ENCODE results near the gene AOPEP. TPM values are rescaled to one million over a fixed set of nuclear protein-coding genes. Genes with fewer than 3 reads are reported as not detected.

Gene AOPEP
- total and polyA plus RNA-seq, 2 of the 13 experiments (the other 11 are each of a cell fraction or from before 2014, with no cell fraction given) = 22.2 to 41.6 TPM

GRCh38 chr9:95038666-95039065, 312.2 kb downstream of the AOPEP start:
- POLR2A ChIA-PET = no interaction called here
- no peak overlapping the region for H3K4me2 ChIP-seq (ENCODE audit: low read depth, low read length)
- no peak overlapping the region for H3K4me3 ChIP-seq (replicated peaks in 1 of 3; ENCODE audit: insufficient read depth in 1 of 3, low read depth in 2 of 3, low read length in 3 of 3)
- no peak overlapping the region for H2AFZ ChIP-seq (ENCODE audit: low read length)
- H3K9ac ChIP-seq (ENCODE audit: insufficient read depth, low read depth, low read length) = no peak overlapping the region
- H3K36me3 ChIP-seq (replicated peaks in 1 of 2; ENCODE audit: control insufficient read depth in 1 of 2, insufficient read depth in 2 of 2, low read length in 2 of 2) = peaks cover 10 to 65% of the 10 kb centered on the region in 2 experiments
- BruUV-seq (replicated peaks) = no TSS peak
- peaks cover 65% of the 10 kb centered on the region for H3K4me1 ChIP-seq (ENCODE audit: insufficient read depth, low read length)
- H3K79me2 ChIP-seq (ENCODE audit: insufficient read depth, low read length) = peaks cover 90% of the 10 kb centered on the region
- no peak for FAIRE-seq
- TF ChIP-seq HBP1 (CRISPR knock-in tag; IDR thresholded peaks at IDR 0.05; ENCODE audit: low read depth) (no peak), RBM22 (optimal IDR thresholded peaks at IDR 0.05; ENCODE audit: low read length) (peak; percentile 55)
- H3K9me3 ChIP-seq (ENCODE audit: low read length) = no peaks in the 10 kb centered on the region
- WGBS (ENCODE audit: low lambda C conversion rate) = 97% methylated on average over 9 of the region's 9 CpGs
- DNase-seq (ENCODE audit: low spot score) = no peak
- H3K27ac ChIP-seq (ENCODE audit: extremely low read length, insufficient read depth, low read length) = no peak overlapping the region
- peaks cover 30% of the 10 kb centered on the region; the same call in 1 of the 2 replicates for H4K20me1 ChIP-seq (ENCODE audit: insufficient read depth, low read length)
- in situ Hi-C loops (cut with HindIII; ENCODE audit: extremely low pct_ligation_motif_present, low pct_unique_long_range_greater_than_20kb) (no loop called here), intact Hi-C loops (cut with micrococcal nuclease; ENCODE audit: unreplicated experiment) (no loop called here)
- ATAC-seq = no peak
- no peaks in the 10 kb centered on the region for H3K27me3 ChIP-seq (ENCODE audit: control insufficient read depth in 1 of 2, insufficient read depth in 2 of 2, low read length in 2 of 2)
- CTCF ChIA-PET (ENCODE audit: low intra/inter-chr PET ratio, low total read pairs) = no interaction called here

- Histone ChIP-seq H3K9ac (ENCODE audit: insufficient read depth, low read depth, low read length) (no peak overlapping the region), H3K9me3 (ENCODE audit: low read length) (no peaks in the 10 kb centered on the region), H2AFZ (ENCODE audit: low read length) (no peak overlapping the region), H3K79me2 (ENCODE audit: insufficient read depth, low read length) (peaks cover 91% of the 10 kb centered on the region), H4K20me1 (ENCODE audit: insufficient read depth, low read length) (peaks cover 42% of the 10 kb centered on the region; the same call in 1 of the 2 replicates), H3K4me1 (ENCODE audit: insufficient read depth, low read length) (peaks cover 68% of the 10 kb centered on the region), H3K4me3 (replicated peaks in 1 of 3; ENCODE audit: insufficient read depth in 1 of 3, low read depth in 2 of 3, low read length in 3 of 3) (no peak overlapping the region), H3K36me3 (replicated peaks in 1 of 2; ENCODE audit: control insufficient read depth in 1 of 2, insufficient read depth in 2 of 2, low read length in 2 of 2) (peaks cover 17 to 68% of the 10 kb centered on the region in 2 experiments), H3K27me3 (ENCODE audit: control insufficient read depth in 1 of 2, insufficient read depth in 2 of 2, low read length in 2 of 2) (no peaks in the 10 kb centered on the region), H3K4me2 (ENCODE audit: low read depth, low read length) (no peak overlapping the region), H3K27ac (ENCODE audit: extremely low read length, insufficient read depth, low read length) (peak overlapping the region; percentile 40)
- POLR2A ChIA-PET = interaction anchor here (0.7 kb wide), 1 partner anchor 24 kb away, joined by 3 read pairs; no protein-coding TSS in a partner anchor
- FAIRE-seq = no peak
- WGBS (ENCODE audit: low lambda C conversion rate) = 95% methylated on average over 5 of the region's 5 CpGs
- ATAC-seq = no peak
- intact Hi-C loops (cut with micrococcal nuclease; ENCODE audit: unreplicated experiment) = no loop called here
- no peak for DNase-seq (ENCODE audit: low spot score)
- BruUV-seq (replicated peaks) = no TSS peak
- CTCF ChIA-PET (ENCODE audit: low intra/inter-chr PET ratio, low total read pairs) = no interaction called here
- in situ Hi-C loops (cut with HindIII; ENCODE audit: extremely low pct_ligation_motif_present, low pct_unique_long_range_greater_than_20kb) = no loop called here
- no peak for TF ChIP-seq PREB (CRISPR knock-in tag; IDR thresholded peaks at IDR 0.05)
- TF ChIP-seq THAP11 (CRISPR knock-in tag; IDR thresholded peaks at IDR 0.05) = no peak
- TF ChIP-seq HBP1 (CRISPR knock-in tag; IDR thresholded peaks at IDR 0.05; ENCODE audit: low read depth) = no peak
- TF ChIP-seq ZNF510 (CRISPR knock-in tag; IDR thresholded peaks at IDR 0.05; ENCODE audit: low read depth) = no peak
- TF ChIP-seq TGIF2 (CRISPR knock-in tag; IDR thresholded peaks at IDR 0.05) = no peak
- no peak for TF ChIP-seq MIER2 (CRISPR knock-in tag; IDR thresholded peaks at IDR 0.05)
- TF ChIP-seq ZNF10 (CRISPR knock-in tag; IDR thresholded peaks at IDR 0.05; ENCODE audit: borderline replicate concordance, low read depth) = no peak
- TF ChIP-seq REXO4 (CRISPR knock-in tag; IDR thresholded peaks at IDR 0.05; ENCODE audit: borderline replicate concordance) = no peak
- no peak for TF ChIP-seq REPIN1 (CRISPR knock-in tag; IDR thresholded peaks at IDR 0.05; ENCODE audit: borderline replicate concordance, low read depth)
- TF ChIP-seq ZNF619 (CRISPR knock-in tag; IDR thresholded peaks at IDR 0.05) = no peak
- no peak for TF ChIP-seq HOXA9 (CRISPR knock-in tag; IDR thresholded peaks at IDR 0.05; ENCODE audit: borderline replicate concordance)
These were observed 313.6 kb downstream of the AOPEP start for GRCh38 chr9:95040106-95040505.
